Activated naive CD4-positive, alpha-beta T cell treated with anti-CD3 and anti-CD28 coated beads for 36 hours (primary cell): Measurements from ENCODE around the gene CD248. TPM values are rescaled to one million over a fixed set of nuclear protein-coding genes. Genes with fewer than 3 reads are reported as not detected.
A peak's percentile ranks its signal among the peaks of the same experiment; 100 is the strongest.

Experiments
- CTCF ChIA-PET: fragments of 350-600 bp; sonication (Branson Sonifier 250); formaldehyde crosslinking; loops from one replicate; lab custom pipeline; 2021; ENCODE audit warnings: antibody characterized with exemption; lab: Charles Lee
- DNase-seq: peaks from one replicate; pipeline ENCODE4 v3.0.0-alpha.2; 2020
- H3K27ac Mint-ChIP-seq: one replicate; pipeline ENCODE4 v1.8.0; 2021; ENCODE audit warnings: mild to moderate bottlenecking, mixed read lengths
- H3K27me3 Mint-ChIP-seq: one replicate; pipeline ENCODE4 v1.8.0; 2021; ENCODE audit warnings: low read depth, mixed read lengths
- H3K36me3 Mint-ChIP-seq: one replicate; pipeline ENCODE4 v1.8.0; 2021; ENCODE audit warnings: low read depth, mixed read lengths
- H3K4me1 Mint-ChIP-seq: one replicate; pipeline ENCODE4 v1.8.0; 2021; ENCODE audit warnings: low read depth, mixed read lengths
- H3K4me3 Mint-ChIP-seq: one replicate; pipeline ENCODE4 v1.8.0; 2021; ENCODE audit warnings: mild to moderate bottlenecking, moderate library complexity, mixed read lengths
- H3K9me3 Mint-ChIP-seq: one replicate; pipeline ENCODE4 v1.8.0; 2021; ENCODE audit warnings: mixed read lengths
- intact Hi-C: fragments of 100-400 bp; cut with micrococcal nuclease; formaldehyde crosslinking; loops from one replicate; pipeline ENCODE4 v1.15.1; 2023
- total RNA-seq, 2 experiments: library from RNA; stranded (reverse); gene quantifications; one replicate each; pipeline ENCODE4 v1.2.3, GENCODE V29; 2021

Gene CD248
- total RNA-seq, 2 experiments from 2014 or later, result 0.15 to 0.26 TPM

GRCh38 chr11:66271816-66272215 lies 45.0 kb downstream of the CD248 start:
- CTCF ChIA-PET, result interaction anchor here (0.6 to 2.8 kb wide), 2 partner anchors 10 to 195 kb away, joined by 6 to 19 read pairs; partner anchors contain the start of gene PELI3
- H3K27ac Mint-ChIP-seq, result no peak overlapping the region
- intact Hi-C loops, result no loop called here
- peaks cover 22% of the 10 kb centered on the region for H3K36me3 Mint-ChIP-seq
- peaks cover 25% of the 10 kb centered on the region for H3K4me1 Mint-ChIP-seq
- H3K4me3 Mint-ChIP-seq, result no peak overlapping the region
- DNase-seq, result no peak
- no peaks in the 10 kb centered on the region for H3K27me3 Mint-ChIP-seq
- no peaks in the 10 kb centered on the region for H3K9me3 Mint-ChIP-seq

- CTCF ChIA-PET, result interaction anchor here (1.2 kb wide), 1 partner anchor 47 kb away, joined by 3 read pairs; no protein-coding TSS in a partner anchor
- intact Hi-C loops, result loop anchor here (1.0 to 5.0 kb wide), 9 partner anchors 9 to 697 kb away; partner anchors contain the start of genes BANF1, C11orf68, CCDC85B and CNIH2
- peak overlapping the region; percentile 95 for H3K27ac Mint-ChIP-seq
- H3K4me1 Mint-ChIP-seq, result peaks cover 26% of the 10 kb centered on the region
- H3K9me3 Mint-ChIP-seq, result no peaks in the 10 kb centered on the region
- H3K4me3 Mint-ChIP-seq, result peak overlapping the region; percentile 95
- DNase-seq, result peak; percentile 28
- H3K36me3 Mint-ChIP-seq, result peaks cover 23% of the 10 kb centered on the region
- no peaks in the 10 kb centered on the region for H3K27me3 Mint-ChIP-seq
Observed at GRCh38 chr11:66268952-66269905, 47.6 kb downstream of the CD248 start.

GRCh38 chr11:66268244-66268951 lies 48.4 kb downstream of the CD248 start, which contains the start of gene RAB1B:
Gene RAB1B (plus strand): TSS chr11:66268639. CDS start chr11:66268680, 41 bp downstream.
- intact Hi-C loops, result loop anchor here (1.0 to 5.0 kb wide), 9 partner anchors 10 to 696 kb away; partner anchors contain the start of genes BANF1, C11orf68, CCDC85B and CNIH2
- Mint-ChIP-seq H3K36me3 (peaks cover 21% of the 10 kb centered on the region), H3K27ac (peak within 1 kb of the TSS; percentile 95), H3K4me3 (peak within 1 kb of the TSS; percentile 95), H3K27me3 (no peaks in the 10 kb centered on the region), H3K4me1 (peaks cover 26% of the 10 kb centered on the region), H3K9me3 (no peaks in the 10 kb centered on the region)
- CTCF ChIA-PET, result interaction anchor here (1.2 kb wide), 1 partner anchor 46 kb away, joined by 3 read pairs; no protein-coding TSS in a partner anchor
- DNase-seq, result peak; percentile 100

- peak; percentile 90 for DNase-seq
- Mint-ChIP-seq H3K27ac (peak overlapping the region; percentile 95), H3K27me3 (no peaks in the 10 kb centered on the region), H3K9me3 (no peaks in the 10 kb centered on the region), H3K4me1 (peaks cover 26% of the 10 kb centered on the region), H3K4me3 (peak overlapping the region; percentile 95), H3K36me3 (peaks cover 24% of the 10 kb centered on the region)
- CTCF ChIA-PET, result interaction anchor here (1.2 kb wide), 1 partner anchor 45 kb away, joined by 3 read pairs; no protein-coding TSS in a partner anchor
- intact Hi-C loops, result loop anchor here (1.0 to 5.0 kb wide), 11 partner anchors 11 to 695 kb away; partner anchors contain the start of genes BANF1, C11orf68, CCDC85B and CNIH2
Observed at GRCh38 chr11:66267379-66268243, 49.2 kb downstream of the CD248 start.

GRCh38 chr11:66267039-66267378 lies 49.8 kb downstream of the CD248 start:
- peaks cover 21% of the 10 kb centered on the region for H3K36me3 Mint-ChIP-seq
- peak overlapping the region; percentile 66 for H3K27ac Mint-ChIP-seq
- CTCF ChIA-PET, result interaction anchor here (1.1 to 1.3 kb wide), 2 partner anchors 16 to 142 kb away, joined by 3 to 4 read pairs; no protein-coding TSS in a partner anchor
- H3K4me1 Mint-ChIP-seq, result peaks cover 26% of the 10 kb centered on the region
- H3K4me3 Mint-ChIP-seq, result peak overlapping the region; percentile 95
- H3K9me3 Mint-ChIP-seq, result no peaks in the 10 kb centered on the region
- H3K27me3 Mint-ChIP-seq, result no peaks in the 10 kb centered on the region
- intact Hi-C loops, result loop anchor here (1.0 to 5.0 kb wide), 5 partner anchors 45 to 695 kb away; partner anchors contain the start of genes C11orf68, DRAP1, FAM89B and KAT5
- DNase-seq, result no peak

GRCh38 chr11:66266378-66267038 lies 50.3 kb downstream of the CD248 start:
- no peak overlapping the region for H3K27ac Mint-ChIP-seq
- H3K9me3 Mint-ChIP-seq, result no peaks in the 10 kb centered on the region
- intact Hi-C loops, result loop anchor here (1.0 to 5.0 kb wide), 5 partner anchors 44 to 694 kb away; partner anchors contain the start of genes C11orf68, DRAP1, FAM89B and KAT5
- CTCF ChIA-PET, result interaction anchor here (1.1 to 1.3 kb wide), 2 partner anchors 16 to 142 kb away, joined by 3 to 4 read pairs; no protein-coding TSS in a partner anchor
- no peaks in the 10 kb centered on the region for H3K27me3 Mint-ChIP-seq
- peaks cover 26% of the 10 kb centered on the region for H3K4me1 Mint-ChIP-seq
- peaks cover 17% of the 10 kb centered on the region for H3K36me3 Mint-ChIP-seq
- peak overlapping the region; percentile 95 for H3K4me3 Mint-ChIP-seq
- no peak for DNase-seq

- intact Hi-C loops, result loop anchor here (5.0 kb wide), 3 partner anchors 348 to 693 kb away; partner anchors contain the start of genes C11orf68, DRAP1, FAM89B and KAT5
- Mint-ChIP-seq H3K4me1 (peaks cover 24% of the 10 kb centered on the region), H3K9me3 (no peaks in the 10 kb centered on the region), H3K36me3 (peaks cover 17% of the 10 kb centered on the region), H3K27ac (no peak overlapping the region), H3K4me3 (no peak overlapping the region), H3K27me3 (no peaks in the 10 kb centered on the region)
- CTCF ChIA-PET, result interaction anchor here (0.6 to 1.3 kb wide), 4 partner anchors 14 to 311 kb away, joined by 3 to 4 read pairs (median 3); no protein-coding TSS in a partner anchor
- DNase-seq, result no peak
Observed at GRCh38 chr11:66265531-66266377, 51.1 kb downstream of the CD248 start.

- peaks cover 20% of the 10 kb centered on the region for H3K36me3 Mint-ChIP-seq
- CTCF ChIA-PET, result interaction anchor here (0.6 to 1.0 kb wide), 2 partner anchors 15 to 312 kb away, joined by 3 read pairs; no protein-coding TSS in a partner anchor
- H3K4me1 Mint-ChIP-seq, result peaks cover 21% of the 10 kb centered on the region
- no peak overlapping the region for H3K4me3 Mint-ChIP-seq
- H3K27me3 Mint-ChIP-seq, result no peaks in the 10 kb centered on the region
- H3K27ac Mint-ChIP-seq, result no peak overlapping the region
- no peaks in the 10 kb centered on the region for H3K9me3 Mint-ChIP-seq
- intact Hi-C loops, result loop anchor here (5.0 kb wide), 3 partner anchors 348 to 693 kb away; partner anchors contain the start of genes C11orf68, DRAP1, FAM89B and KAT5
- DNase-seq, result peak; percentile 52
Observed at GRCh38 chr11:66264914-66265313, 51.9 kb downstream of the CD248 start.
